Vagina (tissue), 2 donors: ENCODE measurements around the gene AFG3L2. TPM values are rescaled to one million over a fixed set of nuclear protein-coding genes. Genes with fewer than 3 reads are reported as not detected.

Experiments used
- DNase-seq, 2 donors: peaks; one replicate each; pipeline ENCODE4 v3.0.0-alpha.2; 2017; ENCODE audit errors: extremely low spot score in 2 of 2
- H3K27ac ChIP-seq: fragments of 200-600 bp; sonication (generic); one replicate; pipeline ENCODE4 v1.5.1; 2019
- H3K27me3 ChIP-seq: fragments of 200-600 bp; sonication (generic); one replicate; pipeline ENCODE4 v1.5.1; 2019
- H3K36me3 ChIP-seq, 2 donors: fragments of 200-600 bp; sonication (generic); one replicate each; pipeline ENCODE4 v1.5.1; 2017 to 2019
- H3K4me1 ChIP-seq: fragments of 200-600 bp; sonication (generic); one replicate; pipeline ENCODE4 v1.5.1; 2019
- H3K4me3 ChIP-seq, 2 donors: fragments of 200-600 bp; sonication (generic); 1 replicate in 1 of 2; 2 replicates in 1 of 2; pipeline ENCODE4 v1.5.1; 2016 to 2019
- H3K9me3 ChIP-seq: fragments of 200-600 bp; sonication (generic); one replicate; pipeline ENCODE4 v1.5.1; 2019
- CTCF ChIP-seq, 3 experiments: fragments of 450-650 bp in 2 of 3; fragments of 200-600 bp in 1 of 3; sonication (generic) in 1 of 3; IDR thresholded peaks; one replicate each; pipeline ENCODE4 v1.5.1; 2017 to 2019; ENCODE audit warnings: antibody characterized with exemption in 3 of 3, mild to moderate bottlenecking in 2 of 3, moderate library complexity in 2 of 3
- POLR2A ChIP-seq, 2 donors: fragments of 450-650 bp; IDR thresholded peaks; one replicate each; pipeline ENCODE4 v1.6.1; 2017; ENCODE audit warnings: antibody characterized with exemption in 2 of 2, mild to moderate bottlenecking in 2 of 2, moderate library complexity in 2 of 2
- POLR2AphosphoS5 ChIP-seq, 2 donors: sonication (generic); formaldehyde crosslinking; IDR thresholded peaks; one replicate each; pipeline ENCODE4 v1.9.0; 2017; ENCODE audit warnings: antibody characterized with exemption in 2 of 2, mild to moderate bottlenecking in 2 of 2, low read depth in 1 of 2; ENCODE audit not compliant: insufficient read depth in 1 of 2
- intact Hi-C: fragments of 100-400 bp; cut with DNase I; formaldehyde crosslinking; loops from one replicate; pipeline ENCODE4 v1.15.1; 2023
- total RNA-seq: library from RNA; depleted of rRNA; stranded (reverse); fragments of >200 nt; gene quantifications from one replicate; pipeline ENCODE4 v1.2.3, GENCODE V29; 2016

The AFG3L2 gene
- total RNA-seq, 1 donor from 2014 or later: 38.3 TPM

GRCh38 chr18:12336887-12337286, 40.1 kb downstream of the AFG3L2 start:
- Histone ChIP-seq H3K36me3 (peaks cover 0 to 40% of the 10 kb centered on the region in 2 donors), H3K27me3 (no peaks in the 10 kb centered on the region), H3K27ac (no peak overlapping the region), H3K4me1 (no peaks in the 10 kb centered on the region), H3K4me3 (no peak overlapping the region), H3K9me3 (no peaks in the 10 kb centered on the region)
- intact Hi-C loops: no loop called here
- no peak for TF ChIP-seq POLR2AphosphoS5 (IDR thresholded peaks at IDR 0.05; ENCODE audit: insufficient read depth in 1 of 2, low read depth in 1 of 2)
- TF ChIP-seq CTCF (IDR thresholded peaks at IDR 0.05): no peak
- TF ChIP-seq POLR2A (IDR thresholded peaks at IDR 0.05): no peak
- DNase-seq: peak in 1 of 2 donors; percentile 20

GRCh38 chr18:12336171-12336613, 40.8 kb downstream of the AFG3L2 start:
- H3K4me3 ChIP-seq: no peak overlapping the region
- H3K27me3 ChIP-seq: no peaks in the 10 kb centered on the region
- no peaks in the 10 kb centered on the region for H3K9me3 ChIP-seq
- intact Hi-C loops: no loop called here
- DNase-seq: peak in 1 of 2 donors; percentile 49
- no peak for TF ChIP-seq POLR2A (IDR thresholded peaks at IDR 0.05)
- no peak for TF ChIP-seq CTCF (IDR thresholded peaks at IDR 0.05)
- no peak for TF ChIP-seq POLR2AphosphoS5 (IDR thresholded peaks at IDR 0.05; ENCODE audit: insufficient read depth in 1 of 2, low read depth in 1 of 2)
- no peaks in the 10 kb centered on the region for H3K4me1 ChIP-seq
- H3K27ac ChIP-seq: no peak overlapping the region
- H3K36me3 ChIP-seq: peaks cover 0 to 33% of the 10 kb centered on the region in 2 donors

GRCh38 chr18:12335503-12335902, 41.5 kb downstream of the AFG3L2 start:
- no peak overlapping the region for H3K27ac ChIP-seq
- no peak overlapping the region for H3K4me3 ChIP-seq
- H3K27me3 ChIP-seq: no peaks in the 10 kb centered on the region
- no peaks in the 10 kb centered on the region for H3K4me1 ChIP-seq
- H3K9me3 ChIP-seq: no peaks in the 10 kb centered on the region
- TF ChIP-seq POLR2A (IDR thresholded peaks at IDR 0.05) (no peak), CTCF (IDR thresholded peaks at IDR 0.05) (no peak), POLR2AphosphoS5 (IDR thresholded peaks at IDR 0.05; ENCODE audit: insufficient read depth in 1 of 2, low read depth in 1 of 2) (no peak)
- H3K36me3 ChIP-seq: peaks cover 0 to 30% of the 10 kb centered on the region in 2 donors
- no peak for DNase-seq
- intact Hi-C loops: no loop called here

GRCh38 chr18:12334863-12335262, 42.2 kb downstream of the AFG3L2 start:
- Histone ChIP-seq H3K27ac (no peak overlapping the region), H3K4me1 (no peaks in the 10 kb centered on the region), H3K4me3 (no peak overlapping the region), H3K27me3 (no peaks in the 10 kb centered on the region), H3K9me3 (no peaks in the 10 kb centered on the region), H3K36me3 (peaks cover 0 to 30% of the 10 kb centered on the region in 2 donors)
- intact Hi-C loops: no loop called here
- no peak for TF ChIP-seq POLR2AphosphoS5 (IDR thresholded peaks at IDR 0.05; ENCODE audit: insufficient read depth in 1 of 2, low read depth in 1 of 2)
- no peak for TF ChIP-seq POLR2A (IDR thresholded peaks at IDR 0.05)
- TF ChIP-seq CTCF (IDR thresholded peaks at IDR 0.05): no peak
- peak in 1 of 2 donors; percentile 16 for DNase-seq

GRCh38 chr18:12334366-12334808, 42.6 kb downstream of the AFG3L2 start:
- no peak overlapping the region for H3K27ac ChIP-seq
- intact Hi-C loops: no loop called here

More at GRCh38 chr18:12334366-12334808, 42.6 kb downstream of the AFG3L2 start:
- Histone ChIP-seq H3K27me3 (no peaks in the 10 kb centered on the region), H3K4me3 (no peak overlapping the region), H3K4me1 (no peaks in the 10 kb centered on the region), H3K36me3 (peaks cover 0 to 29% of the 10 kb centered on the region in 2 donors), H3K9me3 (no peaks in the 10 kb centered on the region)
- DNase-seq: no peak
- TF ChIP-seq POLR2A (IDR thresholded peaks at IDR 0.05) (no peak), CTCF (IDR thresholded peaks at IDR 0.05) (no peak), POLR2AphosphoS5 (IDR thresholded peaks at IDR 0.05; ENCODE audit: insufficient read depth in 1 of 2, low read depth in 1 of 2) (no peak)
